Upper lobe of left lung (tissue), 4 donors: ENCODE results near the gene PRSS48.

ENCODE experiments used
- CTCF ChIP-seq, 6 experiments: fragments of 450-650 bp in 4 of 6; fragments of 200-600 bp in 2 of 6; sonication (generic) in 2 of 6; IDR thresholded peaks; one replicate each; pipeline ENCODE4 v1.5.1; 2016 to 2019; ENCODE audit warnings: antibody characterized with exemption in 6 of 6
- EP300 ChIP-seq, 4 donors: sonication (generic); formaldehyde crosslinking; IDR thresholded peaks; one replicate each; pipeline ENCODE4 v1.5.1; 2017; ENCODE audit warnings: antibody characterized with exemption in 4 of 4, control low read depth in 2 of 4
- POLR2A ChIP-seq, 4 donors: fragments of 450-650 bp; IDR thresholded peaks; one replicate each; pipeline ENCODE4 v1.5.1; 2016 to 2017; ENCODE audit warnings: antibody characterized with exemption in 4 of 4, mild to moderate bottlenecking in 2 of 4
- POLR2AphosphoS5 ChIP-seq, 2 donors: sonication (generic); formaldehyde crosslinking; IDR thresholded peaks; one replicate each; pipeline ENCODE4 v1.5.1; 2017; ENCODE audit warnings: antibody characterized with exemption in 2 of 2

GRCh38 chr4:151294833-151295496, 18.0 kb downstream of the PRSS48 start:
- no peak for TF ChIP-seq CTCF (IDR thresholded peaks at IDR 0.05)
- TF ChIP-seq POLR2A (IDR thresholded peaks at IDR 0.05): no peak
- TF ChIP-seq POLR2AphosphoS5 (IDR thresholded peaks at IDR 0.05): no peak
- TF ChIP-seq EP300 (IDR thresholded peaks at IDR 0.05): no peak
